Measurements from ENCODE around the gene COTL1.
"Not testable (repeated sequence)": the region's sequence is repeated elsewhere in the genome, so short reads cannot be mapped to it uniquely, and the experiment has no call there.

The COTL1 gene

DNA sequence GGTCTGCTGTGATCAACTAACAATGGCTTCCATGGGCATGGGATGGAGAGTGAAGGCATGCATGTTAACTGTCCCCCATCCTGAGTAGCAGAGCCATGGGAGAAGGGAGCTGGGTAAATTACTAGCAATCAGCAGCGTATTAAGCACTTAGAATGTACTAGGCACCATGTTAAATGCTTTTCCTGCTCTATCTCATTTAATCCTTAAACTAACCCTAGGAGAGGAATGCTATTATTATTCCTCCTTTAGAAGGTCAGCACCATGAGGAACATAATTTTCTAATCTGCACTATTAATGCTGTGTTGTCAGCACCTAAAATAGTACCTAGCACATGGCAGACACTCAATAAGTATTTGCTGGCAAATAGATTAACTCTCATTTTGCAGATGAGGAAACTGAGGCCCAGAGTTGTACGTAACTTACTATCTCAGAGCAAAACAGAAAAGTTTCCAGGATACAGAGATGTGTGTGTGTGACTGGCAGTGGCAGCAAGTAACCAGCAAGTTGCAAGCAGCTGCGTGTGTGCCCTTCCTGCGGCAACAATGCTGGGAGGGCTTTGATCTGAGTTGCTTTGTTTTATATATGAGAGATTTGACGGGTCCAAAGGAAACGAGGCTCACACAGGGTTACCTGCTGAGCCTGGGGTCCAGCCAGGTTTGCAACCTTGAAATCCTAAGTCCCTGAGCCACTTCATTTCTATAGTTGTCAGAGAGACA, 23.9 kb upstream of the COTL1 start:
- DNase-seq: no peak

DNA sequence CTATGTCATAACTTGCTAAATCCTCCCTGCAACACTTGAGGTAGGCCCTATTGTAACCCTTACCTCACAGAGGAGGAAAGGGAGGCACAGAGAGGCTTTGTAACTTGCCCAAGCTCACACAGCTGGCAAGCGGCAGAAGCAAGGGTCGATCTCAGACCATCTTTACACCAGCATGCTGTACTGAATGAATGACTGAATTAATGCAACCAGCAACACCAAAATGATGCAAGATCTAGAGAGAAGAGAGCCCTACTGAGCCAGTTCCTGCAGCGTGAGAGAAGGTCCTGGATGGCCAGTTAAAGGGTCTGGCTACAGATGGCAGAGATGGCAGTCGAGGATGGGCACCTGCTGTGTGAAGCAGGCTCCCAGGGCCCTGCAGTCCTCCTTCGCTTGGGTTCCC, 22.3 kb upstream of the COTL1 start:
- no peak for DNase-seq

DNA sequence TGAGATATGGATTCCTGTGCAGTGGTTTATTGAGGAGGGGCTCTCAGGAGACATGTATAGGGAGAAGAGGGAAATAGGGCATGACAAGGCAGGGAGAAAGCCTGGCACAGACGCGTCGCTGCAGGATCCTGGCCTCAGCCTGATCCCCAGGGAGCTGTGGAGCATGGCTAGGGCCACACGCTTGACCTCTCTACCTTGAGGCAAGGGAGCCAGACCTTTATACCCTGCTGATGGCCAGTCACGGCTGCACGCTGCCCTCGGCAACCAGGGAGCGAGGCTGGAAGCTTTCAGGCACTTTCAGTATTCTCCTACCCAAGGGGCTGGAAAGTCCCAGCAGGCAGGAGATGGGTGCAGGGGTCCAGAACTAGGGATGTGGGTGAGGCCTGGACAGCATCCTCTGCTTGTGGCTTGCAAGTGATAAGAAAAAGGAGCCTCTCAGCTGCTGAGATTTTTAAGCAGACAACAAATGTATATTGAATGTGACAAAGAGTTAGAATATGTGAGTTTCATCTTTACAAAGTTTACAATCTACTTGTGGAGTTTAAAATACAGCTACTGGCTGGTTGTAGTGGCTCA, 20.4 kb upstream of the COTL1 start:
- DNase-seq: no peak

DNA sequence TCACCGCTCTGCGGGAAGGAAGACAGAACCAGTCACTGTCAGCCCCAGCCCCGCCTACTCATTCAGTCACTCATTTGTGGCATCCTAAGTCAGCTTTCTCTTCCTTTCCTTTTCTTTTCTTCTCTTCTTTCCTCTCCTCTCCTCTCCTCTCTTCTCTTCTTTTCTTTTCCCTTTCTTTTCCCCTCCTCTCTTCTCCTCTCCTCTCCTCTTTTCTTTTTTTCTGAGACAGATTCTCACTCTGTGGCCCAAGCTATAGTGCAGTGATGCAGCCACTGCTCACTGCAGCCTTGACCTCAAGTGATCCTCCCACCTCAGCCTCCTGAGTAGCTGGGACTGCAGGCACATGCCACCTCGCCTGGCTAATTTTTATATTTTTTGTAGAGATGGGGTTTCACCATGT, 19.8 kb upstream of the COTL1 start:
- no peak for DNase-seq

DNA sequence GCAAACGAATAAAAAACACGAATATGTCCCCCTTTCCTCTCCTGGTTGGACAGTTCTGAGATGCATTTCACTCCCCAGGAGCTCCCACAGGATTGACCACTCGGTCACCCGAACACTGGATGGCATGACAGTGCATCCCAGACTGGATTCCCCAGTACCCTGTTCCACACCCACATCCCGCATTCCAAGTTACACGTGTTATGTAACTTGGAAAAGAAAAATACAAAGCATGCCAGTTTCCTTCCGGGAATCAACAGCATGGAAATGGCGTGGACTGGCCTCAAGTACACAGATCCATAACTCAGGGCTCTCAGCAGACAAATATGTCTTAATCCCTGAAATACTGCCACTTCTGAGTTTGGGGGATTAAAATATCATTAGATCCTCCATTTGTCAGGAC, 17.8 kb upstream of the COTL1 start:
- DNase-seq: no peak

DNA sequence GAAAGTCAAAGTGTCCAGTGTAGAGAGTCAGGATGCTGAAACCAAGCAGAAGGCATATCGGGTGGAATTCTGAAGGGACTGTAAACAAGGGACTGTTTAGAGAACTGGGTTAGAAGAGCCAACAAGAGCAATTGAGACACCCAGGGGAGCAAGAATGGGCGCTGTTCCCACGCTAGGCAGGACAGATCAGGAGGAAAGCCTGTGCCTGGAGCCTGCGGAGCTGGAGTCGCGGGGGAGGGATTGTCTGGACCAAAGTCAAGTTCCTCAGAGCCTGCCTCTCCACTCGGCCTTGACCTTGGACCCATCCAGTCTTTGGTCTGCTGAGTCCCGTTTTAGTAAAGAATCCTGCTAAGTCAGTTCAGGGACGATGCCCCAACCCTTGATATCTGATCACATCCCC, 15.7 kb upstream of the COTL1 start:
- no peak for DNase-seq

DNA sequence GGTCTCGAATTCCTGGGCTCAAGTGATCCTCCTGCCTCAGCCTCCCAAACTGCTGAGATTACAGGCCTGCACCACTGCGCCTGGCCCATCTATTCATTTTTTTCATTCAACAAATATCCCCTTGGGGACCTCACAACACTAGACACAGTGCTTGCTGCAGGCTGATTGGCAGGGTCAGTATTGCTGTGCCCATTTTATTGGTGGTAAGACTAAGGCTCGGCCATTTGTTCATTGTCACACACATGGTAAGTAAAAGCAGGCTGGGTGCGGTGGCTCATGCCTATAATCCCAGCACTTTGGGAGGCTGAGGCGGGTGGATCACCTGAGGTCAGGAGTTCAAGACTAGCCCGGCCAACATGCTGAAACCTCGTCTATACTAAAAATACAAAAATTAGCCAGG, 15.0 kb upstream of the COTL1 start:
- DNase-seq: not testable (repeated sequence)

DNA sequence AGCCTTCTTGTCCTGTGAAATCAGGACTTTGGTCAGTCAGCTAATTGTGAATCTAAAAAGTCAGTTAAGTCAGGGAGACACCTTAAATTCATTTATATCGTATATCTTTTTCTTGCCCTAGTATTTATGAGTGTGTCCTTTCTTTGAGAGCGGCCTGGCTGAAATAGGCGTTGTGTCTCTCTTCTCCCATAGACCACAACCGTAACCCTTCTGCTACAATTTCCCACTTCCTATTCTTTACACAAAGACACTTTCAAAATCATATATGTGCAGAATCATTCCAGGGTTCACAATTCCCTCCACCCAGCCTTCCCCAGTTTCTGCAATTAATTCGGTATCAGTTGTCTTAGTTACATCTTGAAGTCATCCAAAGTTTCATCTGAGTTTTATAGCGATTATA, 14.0 kb upstream of the COTL1 start:
- no peak for DNase-seq

DNA sequence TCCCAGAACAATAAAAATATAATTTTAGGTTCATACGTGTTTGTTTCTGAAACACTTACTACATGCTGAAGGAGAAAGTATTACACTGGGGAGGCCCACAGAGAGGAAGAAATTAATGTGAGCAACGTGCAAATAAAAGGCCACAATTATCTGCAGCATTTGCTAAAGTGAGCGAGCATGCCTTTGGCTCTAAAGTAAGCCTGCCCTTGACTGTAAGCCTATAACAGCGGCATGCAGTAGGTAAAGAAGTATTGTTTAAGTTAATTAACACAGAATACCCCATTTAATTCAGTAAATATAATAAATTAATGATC, 13.2 kb upstream of the COTL1 start:
- no peak for DNase-seq

DNA sequence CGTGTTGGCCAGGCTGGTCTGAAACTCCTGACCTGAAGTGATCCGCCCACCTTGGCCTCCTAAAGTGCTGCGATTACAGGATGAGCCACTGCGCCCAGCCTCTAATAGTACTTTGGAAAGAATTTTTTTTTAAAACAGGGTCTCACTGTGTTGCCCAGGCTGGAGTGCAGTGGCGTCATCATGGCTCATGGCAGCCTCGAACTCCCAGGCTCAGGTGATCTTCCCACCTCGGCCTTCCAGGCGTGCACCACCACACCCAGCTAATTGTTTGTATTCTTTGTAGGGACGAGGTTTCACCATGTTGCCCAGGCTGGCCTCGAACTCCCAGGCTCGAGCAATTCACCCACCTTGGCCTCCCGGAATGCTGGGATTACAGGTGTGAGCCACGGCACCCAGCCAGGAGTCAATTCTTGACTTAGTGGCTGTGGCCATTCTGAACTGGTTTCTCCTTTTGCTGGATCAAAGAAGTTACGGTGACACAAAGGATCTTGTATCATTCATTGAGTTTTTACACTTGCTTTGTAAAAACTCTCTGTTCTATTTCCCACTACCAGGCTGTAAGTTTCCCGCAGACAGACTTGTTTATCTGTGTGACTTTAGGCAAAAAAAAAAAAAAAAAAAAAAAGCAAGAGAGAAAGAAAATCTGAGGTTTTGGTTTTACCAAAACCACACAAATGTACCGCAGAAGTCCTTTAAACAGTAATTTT, 12.7 kb upstream of the COTL1 start:
- DNase-seq: no peak

DNA sequence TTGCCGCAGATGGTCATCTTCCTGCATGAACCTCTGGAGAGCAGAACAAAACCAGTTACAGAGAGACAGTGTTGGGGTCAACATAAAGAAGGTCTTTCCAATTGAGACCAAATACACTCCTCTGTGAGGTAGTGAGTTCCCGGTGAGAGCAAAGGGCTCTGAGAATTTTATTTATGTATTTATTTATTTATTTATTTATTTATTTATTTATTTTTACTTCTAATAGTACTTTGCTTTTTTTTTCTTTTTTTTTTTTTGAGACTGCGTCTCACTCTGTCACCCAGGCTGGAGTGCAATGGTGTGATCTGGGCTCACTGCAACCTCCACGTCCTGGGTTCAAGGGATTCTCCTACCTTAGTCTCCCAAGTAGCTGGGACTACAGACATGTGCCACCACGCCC, 12.1 kb upstream of the COTL1 start:
- DNase-seq: no peak

DNA sequence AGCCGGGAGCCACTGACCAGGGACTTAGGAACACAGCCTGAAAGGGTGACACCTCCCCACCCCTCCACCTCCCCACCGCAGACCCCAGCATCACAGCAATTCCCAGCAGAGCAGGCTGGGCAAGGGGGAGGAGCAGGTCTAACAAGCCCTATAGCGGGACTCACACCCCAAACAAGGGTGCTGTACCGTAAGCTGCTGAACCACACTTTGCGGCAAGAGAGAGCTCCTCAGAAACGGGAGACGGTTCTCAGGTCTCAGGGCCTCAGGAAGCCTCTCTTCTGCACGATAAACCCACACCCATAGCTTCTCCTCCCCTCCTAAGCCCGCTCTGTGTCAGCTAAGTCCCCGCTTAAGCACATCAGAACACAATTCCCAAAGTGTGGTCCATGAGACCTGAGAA, 11.7 kb upstream of the COTL1 start:
- DNase-seq: no peak

DNA sequence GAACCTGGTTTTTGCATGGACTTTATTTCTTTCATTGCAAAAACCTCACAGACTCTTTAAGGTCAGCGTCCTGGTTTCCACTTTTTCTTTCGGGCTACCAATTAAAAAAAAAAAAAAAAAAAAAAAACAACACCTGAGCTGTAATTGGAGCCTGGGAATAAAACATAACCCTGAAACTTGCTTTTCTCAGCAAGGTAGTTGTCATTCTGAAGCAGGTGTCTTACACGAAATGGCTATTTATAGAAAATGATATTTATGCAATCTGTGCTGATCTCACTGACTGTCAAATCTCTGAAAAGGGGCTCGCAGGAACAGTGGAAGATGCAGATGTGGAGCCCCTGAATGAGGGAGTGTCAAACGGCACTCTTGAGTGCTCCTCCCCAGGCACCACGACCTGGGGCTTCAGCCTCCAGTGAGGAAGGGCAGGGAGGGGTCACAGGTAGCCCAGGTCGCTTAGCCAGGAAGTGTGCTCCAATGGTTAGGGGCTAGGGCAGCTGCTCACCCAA, 10.4 kb upstream of the COTL1 start:
- DNase-seq: no peak

DNA sequence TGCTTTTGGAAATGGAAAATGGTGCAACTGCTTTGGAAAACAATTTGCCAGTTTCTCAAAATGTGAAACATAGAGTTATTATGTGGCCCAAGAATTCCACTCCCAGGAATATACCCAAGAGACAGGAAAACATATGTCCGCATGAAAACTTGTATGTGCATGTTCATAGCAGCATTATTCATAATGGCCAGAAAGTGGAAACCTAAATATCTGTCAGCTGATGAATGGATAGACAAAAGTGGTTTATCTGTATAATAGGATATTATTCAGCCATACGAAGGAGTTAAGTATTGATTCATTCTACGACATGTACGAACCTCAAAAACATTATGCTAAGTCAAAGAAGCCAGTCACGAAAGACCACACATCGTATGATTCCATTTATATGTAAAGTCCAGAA, 7.7 kb upstream of the COTL1 start:
- no peak for DNase-seq

DNA sequence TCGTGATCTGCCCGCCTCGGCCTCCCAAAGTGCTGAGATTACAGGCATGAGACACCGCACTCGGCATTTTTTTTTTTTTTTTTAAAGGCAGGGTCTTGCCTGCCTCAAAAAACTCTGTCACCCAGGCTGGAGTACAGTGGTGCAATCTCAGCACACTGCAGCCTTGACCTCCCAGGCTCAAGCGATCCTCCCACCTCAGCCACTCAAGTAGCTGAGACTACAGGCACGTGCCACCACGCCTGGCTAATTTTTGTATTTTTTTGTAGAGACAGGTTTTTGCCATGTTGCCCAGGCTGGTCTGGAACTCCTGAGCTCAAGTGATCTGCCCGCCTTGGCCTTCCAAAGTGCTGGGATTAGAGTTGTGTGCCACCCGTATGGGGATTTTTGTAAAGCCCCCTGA, 3.0 kb upstream of the COTL1 start:
- DNase-seq: not testable (repeated sequence)

DNA sequence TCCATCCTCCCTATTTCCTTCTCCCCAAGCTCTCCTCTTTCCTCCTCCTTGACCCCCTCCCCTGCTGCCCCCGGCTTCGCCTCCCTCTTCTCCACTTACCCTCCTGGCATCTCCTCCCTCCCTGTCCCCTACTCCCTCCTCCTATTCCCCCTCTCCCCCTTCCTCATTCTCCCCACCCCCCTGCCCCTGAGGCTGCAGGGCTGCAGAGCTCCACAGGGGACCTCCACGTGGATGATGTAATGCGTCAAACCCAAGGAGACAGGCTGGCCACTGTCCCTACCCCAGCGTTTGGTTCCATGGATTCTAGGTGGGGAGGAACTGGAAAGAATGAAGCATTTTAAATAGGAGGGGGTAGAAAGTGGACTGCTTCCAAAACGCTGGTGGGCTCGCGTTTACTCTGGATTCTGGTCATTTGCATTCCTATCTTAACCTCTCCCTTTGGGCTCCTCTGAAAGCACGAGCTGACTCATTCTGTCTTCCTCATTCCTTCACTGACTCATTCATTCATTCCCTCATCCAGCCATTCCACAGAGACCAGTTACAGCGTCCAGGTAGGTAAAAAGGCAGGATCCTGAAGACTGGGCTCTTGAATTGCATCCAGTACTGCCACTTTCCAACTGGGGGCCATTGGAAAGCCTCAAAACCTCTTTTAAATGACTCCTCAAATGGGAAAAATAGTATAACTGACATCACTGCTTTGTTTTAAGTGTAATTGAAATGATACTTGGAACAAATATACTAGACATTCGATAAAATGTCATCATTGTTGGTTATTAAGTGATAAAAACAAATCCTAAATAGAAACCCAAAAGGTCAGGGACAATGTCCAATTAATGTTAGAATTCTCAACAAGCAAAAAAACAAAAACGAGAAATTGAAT, 943 bp upstream of the COTL1 start:
- DNase-seq: no peak

DNA sequence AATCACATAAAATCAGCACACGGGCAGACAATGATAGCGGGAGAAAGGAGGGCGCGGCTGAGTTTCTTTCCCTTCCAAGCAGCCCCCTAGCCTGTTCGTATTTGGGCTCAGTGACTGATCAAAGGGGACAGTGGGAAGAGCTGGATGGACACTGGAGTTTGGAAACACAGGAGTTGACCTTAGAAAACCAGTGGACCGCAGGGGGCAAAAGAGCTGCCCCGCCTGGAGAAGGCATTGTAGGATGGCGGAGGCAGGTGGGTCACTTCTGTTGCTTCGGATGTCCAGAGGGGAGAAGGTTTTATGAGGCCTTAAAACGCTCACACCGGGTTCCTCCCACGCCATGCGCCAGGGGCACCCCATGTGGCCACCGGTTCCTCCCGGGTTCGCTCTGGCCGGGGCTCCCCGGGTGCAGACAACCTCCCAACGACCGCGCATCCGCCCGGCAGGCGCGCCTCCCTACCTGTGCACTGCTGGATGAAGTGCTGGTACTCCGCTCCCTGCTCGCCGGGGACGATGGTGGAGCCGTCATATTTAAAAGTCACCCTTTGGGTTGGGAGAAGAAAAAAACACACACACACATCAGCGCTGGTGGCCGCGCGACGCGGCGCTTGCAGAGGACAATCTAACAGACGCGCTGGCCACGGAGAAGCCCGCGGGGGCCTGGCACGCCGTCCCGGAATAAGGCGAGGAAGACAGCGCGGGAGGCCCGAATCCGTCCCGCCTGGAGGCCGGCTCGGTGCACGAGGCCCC, 662 bp downstream of the COTL1 start:
- no peak for DNase-seq

DNA sequence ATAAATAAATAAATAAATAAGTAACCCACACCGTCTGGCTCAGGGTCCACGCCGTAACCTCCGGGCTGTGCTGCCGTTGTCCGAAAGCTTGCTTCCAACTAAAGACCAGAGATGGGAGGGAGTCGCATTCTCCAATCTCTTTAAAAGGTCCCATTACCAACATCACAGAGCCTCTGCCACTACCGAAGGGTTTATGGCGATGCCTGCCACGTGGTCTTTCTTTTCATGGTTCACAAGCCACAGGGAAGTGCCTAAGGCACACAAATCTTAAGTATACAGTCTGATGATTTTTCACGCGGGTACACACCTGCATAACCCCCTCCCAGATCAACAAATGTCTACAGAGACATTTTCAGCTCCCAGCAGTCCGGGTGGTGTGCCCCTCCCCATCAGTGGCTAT, 1.4 kb downstream of the COTL1 start:
- no peak for DNase-seq

DNA sequence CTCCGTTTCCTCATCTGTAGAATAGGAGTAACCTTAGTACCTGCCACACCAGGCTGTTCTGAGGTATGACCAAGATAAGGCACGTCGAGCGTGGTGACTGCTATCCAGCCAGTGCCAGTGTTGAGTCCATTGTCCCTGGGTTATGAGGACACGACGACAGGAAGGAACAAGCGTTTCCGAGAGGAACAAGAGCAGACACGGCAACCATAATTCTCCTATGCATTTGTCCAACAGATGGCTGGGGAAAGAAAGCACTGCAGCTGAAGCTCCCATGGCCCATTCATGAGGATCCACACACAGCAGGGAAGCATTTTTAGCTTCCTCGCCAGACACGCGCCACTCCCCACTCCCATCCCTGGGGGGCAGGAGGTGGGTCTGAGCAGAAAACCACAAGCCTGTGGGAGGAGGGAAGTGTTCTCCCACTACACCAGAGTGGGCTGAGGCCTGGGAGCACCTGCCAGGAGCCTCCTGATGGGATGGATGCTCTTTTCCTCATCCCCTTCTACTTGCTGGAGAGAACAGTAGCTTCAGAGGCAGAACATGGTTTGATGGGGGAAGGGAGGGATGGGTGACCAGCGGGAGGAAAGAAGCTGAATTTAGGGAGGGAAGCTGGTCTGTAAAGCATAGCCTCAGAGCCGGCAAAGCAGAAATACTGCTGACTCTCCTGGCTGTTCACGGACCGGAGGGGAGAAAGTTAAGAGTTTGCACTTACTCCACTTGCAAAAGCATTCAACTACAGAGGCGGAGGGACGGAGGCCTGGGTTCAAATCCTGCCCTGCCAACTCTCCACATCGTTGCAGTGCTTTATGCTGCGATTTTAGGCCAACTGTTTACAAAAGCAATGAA, 2.7 kb downstream of the COTL1 start:
- DNase-seq: no peak

DNA sequence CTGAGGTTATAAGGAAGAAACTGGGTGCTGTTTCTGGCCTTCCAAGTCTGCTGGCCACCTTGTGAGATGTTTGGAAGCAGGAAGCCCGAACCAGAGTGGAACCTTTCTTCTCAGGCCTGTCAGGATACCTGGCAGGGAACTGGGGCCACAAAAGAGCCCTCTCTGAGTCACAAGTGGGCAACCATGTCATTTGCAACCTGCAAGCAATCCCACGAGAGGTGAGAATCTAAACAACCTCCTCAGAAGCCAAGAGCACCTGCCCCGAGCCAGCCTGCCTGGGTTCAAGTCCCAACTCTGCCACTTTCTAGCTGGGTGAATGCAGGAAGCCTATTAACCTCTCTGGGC, 3.3 kb downstream of the COTL1 start:
- no peak for DNase-seq

DNA sequence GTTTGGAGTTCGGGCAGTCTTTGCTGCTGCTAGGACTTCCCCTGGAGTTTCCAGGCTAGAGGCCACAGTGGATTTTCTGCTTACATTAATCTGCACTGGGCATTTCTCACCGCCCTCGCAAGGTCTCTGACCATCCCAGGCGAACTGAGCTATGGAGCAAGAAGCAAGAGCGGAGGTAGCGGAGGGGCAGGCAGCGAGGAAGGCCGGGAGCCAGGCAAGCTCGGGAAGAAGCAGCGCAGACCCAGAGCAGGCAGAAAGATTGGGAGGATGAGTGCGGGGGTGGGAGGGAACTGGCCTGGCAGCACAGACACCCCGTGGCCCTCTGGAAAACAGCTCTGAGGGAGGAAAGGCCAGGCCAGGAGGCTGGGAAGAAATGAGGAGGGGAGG, 3.8 kb downstream of the COTL1 start:
- DNase-seq: no peak

Data from NCI-H1930 (cell line).